ENCODE results near the gene C2CD4C.

Gene C2CD4C

GRCh38 chr19:444677-445210 lies 35.8 kb upstream of the C2CD4C start:
- DNase-seq (ENCODE audit: extremely low read depth, low read depth) = no peak
- no peak overlapping the region for H3K4me3 ChIP-seq (replicated peaks; ENCODE audit: low read depth, low read length)
- TF ChIP-seq, protein P1, sequence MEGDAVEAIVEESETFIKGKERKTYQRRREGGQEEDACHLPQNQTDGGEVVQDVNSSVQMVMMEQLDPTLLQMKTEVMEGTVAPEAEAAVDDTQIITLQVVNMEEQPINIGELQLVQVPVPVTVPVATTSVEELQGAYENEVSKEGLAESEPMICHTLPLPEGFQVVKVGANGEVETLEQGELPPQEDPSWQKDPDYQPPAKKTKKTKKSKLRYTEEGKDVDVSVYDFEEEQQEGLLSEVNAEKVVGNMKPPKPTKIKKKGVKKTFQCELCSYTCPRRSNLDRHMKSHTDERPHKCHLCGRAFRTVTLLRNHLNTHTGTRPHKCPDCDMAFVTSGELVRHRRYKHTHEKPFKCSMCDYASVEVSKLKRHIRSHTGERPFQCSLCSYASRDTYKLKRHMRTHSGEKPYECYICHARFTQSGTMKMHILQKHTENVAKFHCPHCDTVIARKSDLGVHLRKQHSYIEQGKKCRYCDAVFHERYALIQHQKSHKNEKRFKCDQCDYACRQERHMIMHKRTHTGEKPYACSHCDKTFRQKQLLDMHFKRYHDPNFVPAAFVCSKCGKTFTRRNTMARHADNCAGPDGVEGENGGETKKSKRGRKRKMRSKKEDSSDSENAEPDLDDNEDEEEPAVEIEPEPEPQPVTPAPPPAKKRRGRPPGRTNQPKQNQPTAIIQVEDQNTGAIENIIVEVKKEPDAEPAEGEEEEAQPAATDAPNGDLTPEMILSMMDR (IDR thresholded peaks at IDR 0.05; ENCODE audit: low read depth, low read length, missing control alignments) = no peak

- DNase-seq (ENCODE audit: extremely low read depth, low read depth) = no peak
- no peak overlapping the region for H3K4me3 ChIP-seq (replicated peaks; ENCODE audit: low read depth, low read length)
- TF ChIP-seq, protein P1 (IDR thresholded peaks at IDR 0.05; ENCODE audit: low read depth, low read length, missing control alignments) = no peak
Measured at GRCh38 chr19:443005-443404, 34.1 kb upstream of the C2CD4C start.

GRCh38 chr19:442085-442484 lies 33.1 kb upstream of the C2CD4C start:
- H3K4me3 ChIP-seq (replicated peaks; ENCODE audit: low read depth, low read length) = no peak overlapping the region
- TF ChIP-seq, protein P1 (IDR thresholded peaks at IDR 0.05; ENCODE audit: low read depth, low read length, missing control alignments) = no peak
- no peak for DNase-seq (ENCODE audit: extremely low read depth, low read depth)

- H3K4me3 ChIP-seq (replicated peaks; ENCODE audit: low read depth, low read length) = no peak overlapping the region
- no peak for DNase-seq (ENCODE audit: extremely low read depth, low read depth)
- TF ChIP-seq, protein P1 (IDR thresholded peaks at IDR 0.05; ENCODE audit: low read depth, low read length, missing control alignments) = no peak
Measured at GRCh38 chr19:441213-441836, 32.4 kb upstream of the C2CD4C start.

DNA sequence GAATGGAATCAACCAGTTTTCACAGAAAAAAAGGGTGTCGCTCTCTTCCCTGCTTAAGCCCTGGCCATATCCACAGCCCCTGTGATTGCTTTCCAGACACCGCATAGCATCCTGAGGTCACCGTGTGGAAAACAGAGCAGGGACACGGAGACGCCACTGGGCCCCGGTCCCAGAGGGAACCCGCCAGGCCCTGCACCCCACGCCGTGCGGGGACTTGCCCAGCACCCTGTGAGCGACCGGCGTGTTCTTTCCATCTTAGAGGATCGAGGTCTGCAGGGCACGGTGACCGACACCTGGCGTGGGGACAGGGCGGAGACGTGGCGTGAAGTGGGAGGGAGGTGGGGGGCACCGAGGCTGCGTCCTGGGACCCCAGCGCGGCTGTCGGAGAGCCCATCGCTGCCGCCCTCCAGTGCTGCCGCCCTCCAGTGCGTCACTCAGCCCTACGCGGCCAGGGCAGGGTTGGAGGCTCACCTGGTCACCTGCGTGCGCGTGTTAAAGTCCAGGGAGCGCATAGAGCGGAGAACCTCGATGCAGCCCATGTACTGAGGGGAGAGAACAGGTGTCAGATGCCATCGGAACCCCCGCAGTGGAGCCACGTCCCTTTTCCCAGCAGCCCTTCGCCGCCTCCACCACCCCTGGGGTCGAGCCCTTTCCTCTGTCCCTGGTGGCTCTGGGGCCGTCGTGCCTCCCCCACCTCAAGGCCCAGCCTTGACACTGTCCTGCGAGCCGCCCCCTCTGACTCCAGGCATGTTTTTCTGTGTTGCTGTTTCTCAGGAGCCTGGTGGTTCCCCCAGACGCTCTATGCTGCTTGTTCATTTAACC lies 31.7 kb upstream of the C2CD4C start:
- H3K4me3 ChIP-seq (replicated peaks; ENCODE audit: low read depth, low read length) = no peak overlapping the region

DNA sequence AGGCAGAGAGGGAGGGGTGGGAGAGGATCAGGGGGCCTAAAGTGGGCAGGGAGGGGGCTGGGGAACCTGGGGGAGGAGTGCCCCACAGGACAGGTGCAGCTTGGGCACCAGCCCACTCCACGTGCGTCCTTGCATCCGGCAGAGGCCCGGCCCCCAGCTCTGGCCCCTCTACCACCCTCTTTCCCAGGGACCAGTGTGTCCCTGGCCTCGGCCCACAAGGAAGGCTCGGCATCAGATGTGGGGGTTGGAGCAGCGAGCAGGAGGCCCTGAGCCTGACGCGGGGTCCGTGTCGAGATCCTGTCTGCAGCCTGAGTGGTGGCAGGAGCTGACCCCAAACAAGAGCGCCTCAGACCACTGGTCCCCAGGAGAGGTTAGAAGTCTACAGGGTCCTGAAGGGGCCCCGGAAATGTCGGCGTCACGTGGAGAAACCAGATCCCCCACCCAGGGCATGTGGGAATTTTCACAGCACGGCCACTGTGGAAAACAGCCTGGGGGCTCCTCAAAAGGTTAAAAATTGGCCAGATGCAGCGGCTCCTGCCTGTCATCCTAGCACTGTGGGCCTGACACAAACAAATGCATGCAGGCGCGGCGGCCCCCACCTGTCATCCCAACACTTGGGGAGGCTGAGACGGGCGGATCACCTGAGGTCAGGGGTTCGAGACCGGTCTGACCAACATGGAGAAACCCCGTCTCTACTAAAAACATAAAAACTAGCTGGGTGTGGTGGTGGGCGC lies 30.4 kb upstream of the C2CD4C start:
- TF ChIP-seq, protein P1 (IDR thresholded peaks at IDR 0.05; ENCODE audit: low read depth, low read length, missing control alignments) = no peak
- no peak for DNase-seq (ENCODE audit: extremely low read depth, low read depth)
- no peak overlapping the region for H3K4me3 ChIP-seq (replicated peaks; ENCODE audit: low read depth, low read length)

More for the DNA sequence above, 31.7 kb upstream of the C2CD4C start:
- TF ChIP-seq, protein P1 (IDR thresholded peaks at IDR 0.05; ENCODE audit: low read depth, low read length, missing control alignments) = no peak
- DNase-seq (ENCODE audit: extremely low read depth, low read depth) = no peak

Measured in HFF-Myc (cell line).